ENCODE results near the gene PTCH2. TPM values are rescaled to one million over a fixed set of nuclear protein-coding genes. Genes with fewer than 3 reads are reported as not detected.

PTCH2 gene
- total and polyA plus RNA-seq, 2 of the 13 experiments (the other 11 are each of a cell fraction or from before 2014, with no cell fraction given): 0.60 to 1.5 TPM

DNA sequence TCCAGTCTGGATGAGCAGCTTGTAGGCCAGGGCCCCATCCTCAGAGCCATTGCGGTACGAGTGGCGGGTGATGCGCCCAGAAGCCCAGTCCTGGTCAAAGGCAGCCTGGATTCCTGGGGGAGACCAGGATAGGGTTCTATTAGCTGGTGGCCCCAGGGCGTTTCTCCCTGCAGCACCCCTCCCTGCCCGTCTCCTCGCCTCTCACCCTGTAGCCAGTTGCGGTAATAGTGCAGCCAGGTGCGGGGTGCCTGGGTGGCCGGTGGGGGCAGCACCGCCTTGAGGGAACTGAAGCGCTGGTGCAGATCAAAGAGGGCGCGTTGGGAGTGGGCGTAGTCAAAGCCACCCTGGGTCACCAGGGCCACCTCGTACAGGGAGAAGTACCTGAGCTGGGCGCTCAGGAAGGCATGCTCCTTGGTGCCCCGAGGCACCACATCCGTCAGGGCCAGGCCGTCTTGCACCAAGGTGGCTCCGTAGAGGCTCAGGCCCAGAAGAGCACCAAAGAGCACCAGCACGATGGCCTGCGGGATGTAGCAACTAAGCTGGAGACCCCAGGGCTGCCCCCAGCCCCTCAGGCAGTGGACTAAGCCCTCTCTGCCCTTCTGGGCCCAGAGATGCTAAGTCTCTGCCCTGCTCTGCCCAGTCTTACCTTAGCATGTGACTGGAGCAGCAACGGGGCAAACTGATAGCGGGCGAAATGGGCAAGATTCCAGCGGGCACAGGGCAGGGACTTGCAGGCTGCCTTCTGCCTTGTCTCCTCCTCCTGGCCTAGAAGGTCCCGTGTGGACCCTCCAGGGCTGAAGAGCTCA is 15.7 kb downstream of the PTCH2 start (continued):
- TF ChIP-seq, protein P1, sequence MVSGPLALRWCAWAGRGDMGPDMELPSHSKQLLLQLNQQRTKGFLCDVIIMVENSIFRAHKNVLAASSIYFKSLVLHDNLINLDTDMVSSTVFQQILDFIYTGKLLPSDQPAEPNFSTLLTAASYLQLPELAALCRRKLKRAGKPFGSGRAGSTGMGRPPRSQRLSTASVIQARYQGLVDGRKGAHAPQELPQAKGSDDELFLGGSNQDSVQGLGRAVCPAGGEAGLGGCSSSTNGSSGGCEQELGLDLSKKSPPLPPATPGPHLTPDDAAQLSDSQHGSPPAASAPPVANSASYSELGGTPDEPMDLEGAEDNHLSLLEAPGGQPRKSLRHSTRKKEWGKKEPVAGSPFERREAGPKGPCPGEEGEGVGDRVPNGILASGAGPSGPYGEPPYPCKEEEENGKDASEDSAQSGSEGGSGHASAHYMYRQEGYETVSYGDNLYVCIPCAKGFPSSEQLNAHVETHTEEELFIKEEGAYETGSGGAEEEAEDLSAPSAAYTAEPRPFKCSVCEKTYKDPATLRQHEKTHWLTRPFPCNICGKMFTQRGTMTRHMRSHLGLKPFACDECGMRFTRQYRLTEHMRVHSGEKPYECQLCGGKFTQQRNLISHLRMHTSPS (CRISPR knock-in tag; IDR thresholded peaks at IDR 0.05; ENCODE audit: low read depth): no peak
- TF ChIP-seq ZFP36 (IDR thresholded peaks at IDR 0.05; ENCODE audit: borderline replicate concordance, low read depth, low read length, partially characterized antibody) (no peak), ADNP (CRISPR knock-in tag; IDR thresholded peaks at IDR 0.05) (no peak), STAG1 (CRISPR knock-in tag; IDR thresholded peaks at IDR 0.05) (peak; percentile 73), GFI1 (CRISPR knock-in tag; IDR thresholded peaks at IDR 0.05; ENCODE audit: borderline replicate concordance) (peak; percentile 51; the same call in 1 of the 2 replicates), CCAR2 (optimal IDR thresholded peaks at IDR 0.05; ENCODE audit: low read depth, low read length) (no peak), ZMYM2 (CRISPR knock-in tag; IDR thresholded peaks at IDR 0.05) (no peak), SOX6 (IDR thresholded peaks at IDR 0.05) (no peak), SOX6 (CRISPR knock-in tag; IDR thresholded peaks at IDR 0.05) (peak; percentile 61), ZNF224 (CRISPR knock-in tag; IDR thresholded peaks at IDR 0.05) (no peak), KLF16 (CRISPR knock-in tag; IDR thresholded peaks at IDR 0.05) (no peak), RBFOX2 (IDR thresholded peaks at IDR 0.05; ENCODE audit: low read depth, low read length) (peak; percentile 43; the same call in 1 of the 2 replicates)
- TF ChIP-seq, protein P2, sequence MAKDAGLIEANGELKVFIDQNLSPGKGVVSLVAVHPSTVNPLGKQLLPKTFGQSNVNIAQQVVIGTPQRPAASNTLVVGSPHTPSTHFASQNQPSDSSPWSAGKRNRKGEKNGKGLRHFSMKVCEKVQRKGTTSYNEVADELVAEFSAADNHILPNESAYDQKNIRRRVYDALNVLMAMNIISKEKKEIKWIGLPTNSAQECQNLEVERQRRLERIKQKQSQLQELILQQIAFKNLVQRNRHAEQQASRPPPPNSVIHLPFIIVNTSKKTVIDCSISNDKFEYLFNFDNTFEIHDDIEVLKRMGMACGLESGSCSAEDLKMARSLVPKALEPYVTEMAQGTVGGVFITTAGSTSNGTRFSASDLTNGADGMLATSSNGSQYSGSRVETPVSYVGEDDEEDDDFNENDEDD (CRISPR knock-in tag; IDR thresholded peaks at IDR 0.05; ENCODE audit: borderline replicate concordance): peak; percentile 30; the same call in 1 of the 2 replicates
- TF ChIP-seq, protein P3, sequence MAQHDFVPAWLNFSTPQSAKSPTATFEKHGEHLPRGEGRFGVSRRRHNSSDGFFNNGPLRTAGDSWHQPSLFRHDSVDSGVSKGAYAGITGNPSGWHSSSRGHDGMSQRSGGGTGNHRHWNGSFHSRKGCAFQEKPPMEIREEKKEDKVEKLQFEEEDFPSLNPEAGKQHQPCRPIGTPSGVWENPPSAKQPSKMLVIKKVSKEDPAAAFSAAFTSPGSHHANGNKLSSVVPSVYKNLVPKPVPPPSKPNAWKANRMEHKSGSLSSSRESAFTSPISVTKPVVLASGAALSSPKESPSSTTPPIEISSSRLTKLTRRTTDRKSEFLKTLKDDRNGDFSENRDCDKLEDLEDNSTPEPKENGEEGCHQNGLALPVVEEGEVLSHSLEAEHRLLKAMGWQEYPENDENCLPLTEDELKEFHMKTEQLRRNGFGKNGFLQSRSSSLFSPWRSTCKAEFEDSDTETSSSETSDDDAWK (CRISPR knock-in tag; IDR thresholded peaks at IDR 0.05): no peak
- TF ChIP-seq, protein P4, sequence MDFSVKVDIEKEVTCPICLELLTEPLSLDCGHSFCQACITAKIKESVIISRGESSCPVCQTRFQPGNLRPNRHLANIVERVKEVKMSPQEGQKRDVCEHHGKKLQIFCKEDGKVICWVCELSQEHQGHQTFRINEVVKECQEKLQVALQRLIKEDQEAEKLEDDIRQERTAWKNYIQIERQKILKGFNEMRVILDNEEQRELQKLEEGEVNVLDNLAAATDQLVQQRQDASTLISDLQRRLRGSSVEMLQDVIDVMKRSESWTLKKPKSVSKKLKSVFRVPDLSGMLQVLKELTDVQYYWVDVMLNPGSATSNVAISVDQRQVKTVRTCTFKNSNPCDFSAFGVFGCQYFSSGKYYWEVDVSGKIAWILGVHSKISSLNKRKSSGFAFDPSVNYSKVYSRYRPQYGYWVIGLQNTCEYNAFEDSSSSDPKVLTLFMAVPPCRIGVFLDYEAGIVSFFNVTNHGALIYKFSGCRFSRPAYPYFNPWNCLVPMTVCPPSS (IDR thresholded peaks at IDR 0.05): no peak
- TF ChIP-seq, protein P5, sequence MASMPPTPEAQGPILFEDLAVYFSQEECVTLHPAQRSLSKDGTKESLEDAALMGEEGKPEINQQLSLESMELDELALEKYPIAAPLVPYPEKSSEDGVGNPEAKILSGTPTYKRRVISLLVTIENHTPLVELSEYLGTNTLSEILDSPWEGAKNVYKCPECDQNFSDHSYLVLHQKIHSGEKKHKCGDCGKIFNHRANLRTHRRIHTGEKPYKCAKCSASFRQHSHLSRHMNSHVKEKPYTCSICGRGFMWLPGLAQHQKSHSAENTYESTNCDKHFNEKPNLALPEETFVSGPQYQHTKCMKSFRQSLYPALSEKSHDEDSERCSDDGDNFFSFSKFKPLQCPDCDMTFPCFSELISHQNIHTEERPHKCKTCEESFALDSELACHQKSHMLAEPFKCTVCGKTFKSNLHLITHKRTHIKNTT (CRISPR knock-in tag; IDR thresholded peaks at IDR 0.05): no peak
- TF ChIP-seq, protein P6, sequence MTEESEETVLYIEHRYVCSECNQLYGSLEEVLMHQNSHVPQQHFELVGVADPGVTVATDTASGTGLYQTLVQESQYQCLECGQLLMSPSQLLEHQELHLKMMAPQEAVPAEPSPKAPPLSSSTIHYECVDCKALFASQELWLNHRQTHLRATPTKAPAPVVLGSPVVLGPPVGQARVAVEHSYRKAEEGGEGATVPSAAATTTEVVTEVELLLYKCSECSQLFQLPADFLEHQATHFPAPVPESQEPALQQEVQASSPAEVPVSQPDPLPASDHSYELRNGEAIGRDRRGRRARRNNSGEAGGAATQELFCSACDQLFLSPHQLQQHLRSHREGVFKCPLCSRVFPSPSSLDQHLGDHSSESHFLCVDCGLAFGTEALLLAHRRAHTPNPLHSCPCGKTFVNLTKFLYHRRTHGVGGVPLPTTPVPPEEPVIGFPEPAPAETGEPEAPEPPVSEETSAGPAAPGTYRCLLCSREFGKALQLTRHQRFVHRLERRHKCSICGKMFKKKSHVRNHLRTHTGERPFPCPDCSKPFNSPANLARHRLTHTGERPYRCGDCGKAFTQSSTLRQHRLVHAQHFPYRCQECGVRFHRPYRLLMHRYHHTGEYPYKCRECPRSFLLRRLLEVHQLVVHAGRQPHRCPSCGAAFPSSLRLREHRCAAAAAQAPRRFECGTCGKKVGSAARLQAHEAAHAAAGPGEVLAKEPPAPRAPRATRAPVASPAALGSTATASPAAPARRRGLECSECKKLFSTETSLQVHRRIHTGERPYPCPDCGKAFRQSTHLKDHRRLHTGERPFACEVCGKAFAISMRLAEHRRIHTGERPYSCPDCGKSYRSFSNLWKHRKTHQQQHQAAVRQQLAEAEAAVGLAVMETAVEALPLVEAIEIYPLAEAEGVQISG (CRISPR knock-in tag; IDR thresholded peaks at IDR 0.05): peak; percentile 74
- TF ChIP-seq, protein P7, sequence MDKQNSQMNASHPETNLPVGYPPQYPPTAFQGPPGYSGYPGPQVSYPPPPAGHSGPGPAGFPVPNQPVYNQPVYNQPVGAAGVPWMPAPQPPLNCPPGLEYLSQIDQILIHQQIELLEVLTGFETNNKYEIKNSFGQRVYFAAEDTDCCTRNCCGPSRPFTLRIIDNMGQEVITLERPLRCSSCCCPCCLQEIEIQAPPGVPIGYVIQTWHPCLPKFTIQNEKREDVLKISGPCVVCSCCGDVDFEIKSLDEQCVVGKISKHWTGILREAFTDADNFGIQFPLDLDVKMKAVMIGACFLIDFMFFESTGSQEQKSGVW (CRISPR knock-in tag; IDR thresholded peaks at IDR 0.05; ENCODE audit: borderline replicate concordance): no peak

Data from HepG2 (cell line).